ENCODE measurements around the gene SFT2D3. TPM values are rescaled to one million over a fixed set of nuclear protein-coding genes. Genes with fewer than 3 reads are reported as not detected.

Gene SFT2D3
- total and polyA plus RNA-seq, 2 of the 8 experiments (the other 6 are each of a cell fraction or from before 2014, with no cell fraction given) = 7.3 to 10.3 TPM

DNA sequence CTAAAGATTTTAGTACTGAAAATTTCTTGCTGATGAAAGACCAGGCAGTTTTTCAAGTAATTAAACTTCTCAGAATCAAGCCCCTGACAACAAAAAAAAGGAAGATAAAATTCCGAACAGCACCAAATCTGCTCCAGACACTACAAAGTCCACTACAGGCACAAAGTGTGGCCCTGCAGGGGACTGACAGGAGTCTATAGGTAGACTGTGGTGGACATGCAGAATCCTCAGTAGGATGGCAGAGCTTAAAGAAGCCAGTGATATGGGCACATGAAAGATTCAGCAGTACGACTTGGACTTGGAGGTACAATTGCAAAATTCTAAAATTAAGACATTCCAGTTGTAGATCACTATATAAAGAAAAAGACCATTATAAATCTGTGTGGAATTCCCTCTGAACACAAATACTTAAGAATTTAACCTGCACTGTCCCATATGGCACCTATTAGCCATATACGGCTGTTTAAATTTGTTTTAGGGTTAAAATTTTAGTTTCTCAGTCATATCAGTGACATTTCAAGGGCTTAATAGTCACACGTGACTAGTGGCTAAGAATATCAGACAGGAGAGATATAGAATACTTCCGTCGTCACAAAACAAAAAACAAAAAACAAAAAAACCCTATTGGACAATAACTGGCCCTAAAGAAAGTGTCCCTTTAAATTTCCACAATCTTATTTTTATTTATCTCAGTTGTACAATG is 32.0 kb downstream of the SFT2D3 start:
- no peaks in the 10 kb centered on the region for H3K23me2 ChIP-seq (ENCODE audit: low read depth, low read length)
- H2BK120ac ChIP-seq (replicated peaks; ENCODE audit: low read depth, low read length) = no peak overlapping the region
- no peak overlapping the region for H3K14ac ChIP-seq (ENCODE audit: insufficient read length)
- no peak overlapping the region for H3K27ac ChIP-seq (ENCODE audit: low read depth, low read length)
- no peak overlapping the region for H3K18ac ChIP-seq (ENCODE audit: extremely low read depth, low read length)
- H4K20me1 ChIP-seq (replicated peaks in 1 of 2; ENCODE audit: control insufficient read depth in 1 of 2, insufficient read depth in 2 of 2, low read length in 2 of 2) = peaks cover 0 to 2% of the 10 kb centered on the region in 2 experiments
- CTCF ChIA-PET (ENCODE audit: partially characterized antibody) = interaction anchor here (1.0 kb wide), 1 partner anchor 32 kb away, joined by 3 read pairs; no protein-coding TSS in a partner anchor
- no peaks in the 10 kb centered on the region for H3K79me1 ChIP-seq (ENCODE audit: low read depth, low read length)
- no peak overlapping the region for H3K4ac ChIP-seq (replicated peaks; ENCODE audit: insufficient read length, low read depth, low read length)
- H2AFZ ChIP-seq (ENCODE audit: low read length) = no peak overlapping the region
- H4K5ac ChIP-seq (ENCODE audit: insufficient read length, low read depth, low read length) = no peak overlapping the region
- no peaks in the 10 kb centered on the region for H3K9me3 ChIP-seq (ENCODE audit: insufficient read depth in 2 of 2, low read depth in 1 of 2, low read length in 1 of 2)
- no peak overlapping the region for H3K56ac ChIP-seq (replicated peaks; ENCODE audit: insufficient read length, low read depth, low read length)
- no peak overlapping the region for H3K9ac ChIP-seq (replicated peaks in 1 of 4; ENCODE audit: extremely low read depth in 1 of 4, low read depth in 3 of 4, low read length in 3 of 4)
- no peak overlapping the region for H2BK20ac ChIP-seq (ENCODE audit: low read length)
- H2BK12ac ChIP-seq (ENCODE audit: low read depth, low read length) = no peak overlapping the region
- peaks cover 0 to 1% (median 0%) of the 10 kb centered on the region in 4 experiments; a peak in 1 of 7 replicates for H3K27me3 ChIP-seq (replicated peaks in 1 of 4; ENCODE audit: control insufficient read depth in 3 of 4, extremely low read depth in 1 of 4, insufficient read depth in 3 of 4, low read length in 3 of 4)
- H4K8ac ChIP-seq (ENCODE audit: extremely low read depth, insufficient read depth, low read length) = no peak overlapping the region
- no peak overlapping the region for H2BK5ac ChIP-seq (ENCODE audit: low read depth, low read length)
- peaks cover 0 to 4% (median under 1%) of the 10 kb centered on the region in 4 experiments; a peak in 3 of 8 replicates for H3K36me3 ChIP-seq (ENCODE audit: control insufficient read depth in 2 of 4, insufficient read depth in 4 of 4, low read length in 3 of 4)
- H2BK15ac ChIP-seq (ENCODE audit: low read length) = no peak overlapping the region
- H3K4me2 ChIP-seq (ENCODE audit: insufficient read depth in 1 of 2, low read depth in 2 of 2, low read length in 2 of 2) = no peak overlapping the region
- FAIRE-seq = no peak
- H4K91ac ChIP-seq (replicated peaks; ENCODE audit: insufficient read length, low read length) = no peak overlapping the region
- H2AK5ac ChIP-seq (ENCODE audit: low read depth, low read length) = no peak overlapping the region
- POLR2A ChIA-PET (ENCODE audit: partially characterized antibody) = interaction anchor here (0.9 to 1.4 kb wide), 3 partner anchors 22 to 207 kb away, joined by 3 read pairs; partner anchors contain the start of gene IWS1
- no peaks in the 10 kb centered on the region for H3K79me2 ChIP-seq (ENCODE audit: control insufficient read depth in 1 of 2, insufficient read depth in 2 of 2, low read length in 2 of 2)
- H3K23ac ChIP-seq (ENCODE audit: insufficient read length) = no peak overlapping the region
- DNase-seq (ENCODE audit: low read depth in 1 of 2, low spot score in 2 of 2) = no peak
- H3K4me3 ChIP-seq (ENCODE audit: extremely low read depth in 1 of 4, insufficient read depth in 2 of 4, low read depth in 3 of 4, low read length in 4 of 4) = no peak overlapping the region
- no peaks in the 10 kb centered on the region for H3K4me1 ChIP-seq (replicated peaks in 1 of 4; ENCODE audit: control insufficient read depth in 3 of 4, insufficient read depth in 4 of 4, low read length in 3 of 4)
- WGBS, 2 experiments (ENCODE audit: extremely low coverage in 1 of 2, insufficient coverage in 1 of 2, insufficient read length in 1 of 2, insufficient replicate concordance in 2 of 2, low coverage in 1 of 2, low lambda C conversion rate in 2 of 2, missing lambda C conversion rate in 1 of 2) = 86% methylated on average over 6 of the region's 6 CpGs; no CpG with 5 or more reads in 1 of the 2 experiments
- no peak for TF ChIP-seq RFX5 (IDR thresholded peaks at IDR 0.05; ENCODE audit: borderline replicate concordance, low read depth, low read length)
- no peak for TF ChIP-seq RBBP5 (IDR thresholded peaks at IDR 0.05; ENCODE audit: borderline replicate concordance, low read depth, low read length)
- no peak for TF ChIP-seq CBX8 (IDR thresholded peaks at IDR 0.05; ENCODE audit: borderline replicate concordance, low read depth, low read length)
- no peak for TF ChIP-seq POLR2A (IDR thresholded peaks at IDR 0.05; ENCODE audit: control extremely low read depth in 1 of 2, low read depth in 2 of 2, low read length in 2 of 2)
- no peak for TF ChIP-seq BACH1 (IDR thresholded peaks at IDR 0.05; ENCODE audit: low read length)
- no peak for TF ChIP-seq PHF8 (conservative IDR thresholded peaks at IDR 0.05; ENCODE audit: low read depth, low read length)
- TF ChIP-seq BCL11A (IDR thresholded peaks at IDR 0.05; ENCODE audit: low read depth in 2 of 2, low read length in 2 of 2) = no peak
- no peak for TF ChIP-seq TCF12 (IDR thresholded peaks at IDR 0.05; ENCODE audit: low read depth, low read length)
- TF ChIP-seq RAD21 (IDR thresholded peaks at IDR 0.05 in 1 of 2, conservative IDR thresholded peaks at IDR 0.05 in 1 of 2; ENCODE audit: low read depth in 2 of 2, low read length in 2 of 2) = no peak
- no peak for TF ChIP-seq EGR1 (IDR thresholded peaks at IDR 0.05; ENCODE audit: borderline replicate concordance, low read depth, low read length)
- TF ChIP-seq ASH2L (IDR thresholded peaks at IDR 0.05; ENCODE audit: low read length) = no peak
- TF ChIP-seq POU5F1 (IDR thresholded peaks at IDR 0.05; ENCODE audit: low read depth, low read length) = no peak
- no peak for TF ChIP-seq FOSL1 (IDR thresholded peaks at IDR 0.05; ENCODE audit: insufficient read depth, low read depth, low read length)

Measured in H1 (cell line).